ENCODE data around the gene RPS25.
"Not testable (repeated sequence)": the region's sequence is repeated elsewhere in the genome, so short reads cannot be mapped to it uniquely, and the experiment has no call there.

RPS25 gene

GRCh38 chr11:119018074-119018938 is at the start of gene RPS25, which contains the start of gene TRAPPC4:
RPS25 (minus strand) TSS chr11:119018343; CDS start chr11:119018284, 59 bp downstream.
TRAPPC4 (plus strand) TSS chr11:119018766; CDS start chr11:119018796, 30 bp downstream.
- FAIRE-seq (peak; percentile 94), DNase-seq (ENCODE audit: insufficient read length, low spot score) (peak; percentile 88)

GRCh38 chr11:119067371-119068222 is 49.5 kb upstream of the RPS25 start, which contains the start of gene VPS11:
VPS11 (plus strand) TSS chr11:119067818; CDS start chr11:119067824, 6 bp downstream.
- peak; percentile 99 for DNase-seq (ENCODE audit: insufficient read length, low spot score)
- FAIRE-seq = peak; percentile 98

GRCh38 chr11:119065369-119065768 is 47.2 kb upstream of the RPS25 start:
- DNase-seq (ENCODE audit: insufficient read length, low spot score) (no peak), FAIRE-seq (peak; percentile 88)

DNA sequence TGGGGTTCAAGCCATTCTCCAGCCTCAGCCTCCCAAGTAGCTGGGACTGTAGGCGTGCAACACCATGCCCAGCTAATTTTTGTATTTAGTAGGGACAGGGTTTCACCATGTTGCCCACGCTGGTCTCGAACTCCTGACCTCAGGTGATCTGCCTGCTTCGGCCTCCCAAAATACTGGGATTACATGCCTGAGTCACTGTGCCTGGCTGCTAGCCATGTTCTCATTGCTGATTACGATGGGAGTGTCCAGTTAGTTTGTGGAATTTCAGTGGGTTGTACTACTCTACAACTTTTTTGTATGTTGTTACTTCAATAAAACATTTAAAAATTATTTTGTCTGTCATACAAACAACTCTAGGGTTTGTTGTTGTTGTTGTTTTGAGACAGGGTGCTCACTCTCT is 44.6 kb upstream of the RPS25 start:
- DNase-seq (ENCODE audit: insufficient read length, low spot score) = no peak
- FAIRE-seq = no peak

- FAIRE-seq = no peak
These were observed 43.1 kb upstream of the RPS25 start for GRCh38 chr11:119061256-119061655.

GRCh38 chr11:119059128-119059527 is 41.0 kb upstream of the RPS25 start:
- DNase-seq (ENCODE audit: insufficient read length, low spot score); FAIRE-seq: not testable (repeated sequence)

More at GRCh38 chr11:119061256-119061655, 43.1 kb upstream of the RPS25 start:
- DNase-seq (ENCODE audit: insufficient read length, low spot score) = no peak

DNA sequence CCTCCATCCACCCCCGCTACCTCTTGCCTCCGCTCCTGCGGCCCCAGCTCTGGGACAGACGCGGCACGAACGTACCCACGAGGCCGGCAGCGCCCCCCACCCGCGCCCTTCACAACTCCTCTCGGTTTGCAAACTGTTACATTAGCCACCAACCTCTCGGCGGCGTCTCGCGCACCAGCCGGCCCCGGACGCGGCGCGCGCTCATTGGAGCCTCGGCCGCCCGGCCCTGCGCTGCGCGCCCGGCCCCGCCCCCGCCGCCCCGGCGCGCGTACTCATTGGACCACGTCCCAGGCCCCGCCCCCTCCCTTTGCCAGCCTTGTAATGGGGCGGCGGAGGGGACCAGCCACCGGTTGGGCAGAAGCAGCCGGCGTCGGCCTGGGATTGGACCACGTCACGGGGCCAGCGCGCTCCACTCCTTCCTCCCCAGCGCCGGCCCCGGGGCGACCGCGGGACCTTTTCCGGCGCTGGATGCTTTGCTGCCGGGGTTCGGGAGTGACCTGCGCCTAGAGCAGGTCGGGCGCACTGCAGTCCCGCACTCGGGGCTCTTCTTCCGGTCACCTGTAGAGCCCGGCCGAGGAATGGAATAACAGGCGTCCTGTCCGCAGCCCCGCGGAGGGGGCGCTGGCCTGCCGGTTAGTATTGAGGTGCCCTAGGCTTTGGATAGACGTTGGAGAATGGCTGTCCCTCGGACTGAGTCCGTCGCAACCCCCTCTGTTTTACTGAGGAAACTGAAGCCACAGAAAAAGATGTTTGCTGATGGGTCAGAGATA is 39.0 kb upstream of the RPS25 start, which contains the start of gene HYOU1:
Gene HYOU1, minus strand, starts transcription at position 206 of the 770 bp plus-strand sequence. CDS start 1,045 bp downstream, outside the sequence.
- DNase-seq (ENCODE audit: insufficient read length, low spot score) = peak; percentile 99
- FAIRE-seq = peak; percentile 87

- FAIRE-seq = peak; percentile 55
- peak; percentile 37 for DNase-seq (ENCODE audit: insufficient read length, low spot score)
These were observed 38.4 kb upstream of the RPS25 start for GRCh38 chr11:119056421-119056999.

DNA sequence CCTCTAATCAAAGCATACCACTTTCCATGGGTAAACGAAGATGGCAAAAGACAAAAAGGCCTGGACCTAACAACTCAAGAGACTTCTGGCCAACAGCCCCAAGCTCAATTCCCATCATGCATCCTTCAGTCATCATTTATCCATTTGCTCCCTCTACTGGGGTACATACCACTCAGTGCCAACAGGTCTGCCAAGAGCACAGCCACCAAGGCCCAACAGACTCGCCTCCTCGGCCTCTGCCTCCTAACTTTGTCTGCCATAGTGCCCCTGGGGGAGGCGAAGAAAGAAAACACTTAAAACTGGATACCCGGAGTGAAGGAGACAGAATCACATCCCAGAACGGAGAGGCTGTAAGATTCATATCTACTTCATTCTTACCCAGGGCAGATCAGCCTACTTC is 37.8 kb upstream of the RPS25 start:
- DNase-seq (ENCODE audit: insufficient read length, low spot score) = no peak
- FAIRE-seq = no peak

- no peak for DNase-seq (ENCODE audit: insufficient read length, low spot score)
- FAIRE-seq = no peak
These were observed 36.3 kb upstream of the RPS25 start for GRCh38 chr11:119054418-119054817.

DNA sequence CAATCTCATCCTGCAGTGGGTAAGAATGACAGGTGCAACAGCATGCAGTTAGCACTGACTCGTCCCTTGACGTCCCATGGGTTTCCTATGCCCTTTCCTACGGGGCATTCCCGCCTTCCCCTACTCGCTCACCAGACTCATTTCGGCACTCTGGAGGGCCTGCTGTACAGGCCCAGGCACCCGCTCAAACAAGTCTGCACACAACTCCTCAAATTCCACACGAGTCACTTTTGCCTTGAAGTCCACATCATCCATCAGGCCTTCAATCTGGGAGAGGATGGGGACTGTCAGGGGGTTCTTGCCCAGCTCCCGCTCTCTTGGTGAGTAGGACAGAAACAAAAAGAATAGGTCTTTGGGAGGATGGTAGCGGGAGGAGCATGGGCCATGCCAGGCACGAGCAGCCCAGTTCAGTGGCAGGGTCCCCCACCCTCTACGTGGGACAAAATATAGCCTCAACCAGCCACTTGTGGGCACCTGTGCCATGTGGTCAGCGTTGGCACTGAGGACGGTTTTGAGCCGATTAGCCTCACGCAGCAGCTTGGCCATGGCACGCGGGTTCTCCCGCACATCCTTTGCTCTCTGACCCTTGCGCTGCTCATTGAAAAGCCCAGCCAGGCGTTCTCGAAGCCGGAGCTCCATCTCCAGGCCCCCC is 34.1 kb upstream of the RPS25 start:
- FAIRE-seq = no peak
- DNase-seq (ENCODE audit: insufficient read length, low spot score) = no peak

- DNase-seq (ENCODE audit: insufficient read length, low spot score) (no peak), FAIRE-seq (peak; percentile 64)
These were observed 33.5 kb upstream of the RPS25 start for GRCh38 chr11:119051440-119052162.

GRCh38 chr11:119049081-119049480 is 30.9 kb upstream of the RPS25 start:
- FAIRE-seq = no peak
- DNase-seq (ENCODE audit: insufficient read length, low spot score) = no peak

DNA sequence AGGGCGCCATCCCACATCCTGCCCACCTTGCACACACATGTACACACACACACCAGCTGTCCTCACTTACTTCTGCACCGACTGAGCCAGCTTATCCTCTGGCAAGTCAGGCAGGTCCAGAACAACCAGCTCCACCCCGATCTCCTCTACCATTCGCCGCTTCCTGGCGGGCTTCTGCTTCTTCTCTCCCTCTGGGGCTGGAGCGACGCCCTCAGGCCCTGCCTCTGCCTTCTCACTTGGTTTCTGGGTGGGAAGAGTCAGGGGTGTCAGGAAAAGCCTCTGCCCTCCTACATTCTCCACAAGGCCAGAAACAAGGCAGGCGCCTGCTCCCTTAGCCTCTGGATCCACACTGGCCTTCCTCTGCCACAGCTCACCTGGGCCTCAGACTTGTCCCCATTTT is 30.5 kb upstream of the RPS25 start:
- no peak for FAIRE-seq

GRCh38 chr11:119047205-119047604 is 29.1 kb upstream of the RPS25 start:
- DNase-seq (ENCODE audit: insufficient read length, low spot score) (no peak), FAIRE-seq (no peak)

More for the DNA sequence above, 30.5 kb upstream of the RPS25 start:
- DNase-seq (ENCODE audit: insufficient read length, low spot score) = no peak

GRCh38 chr11:119046489-119046888 is 28.3 kb upstream of the RPS25 start:
- FAIRE-seq (no peak), DNase-seq (ENCODE audit: insufficient read length, low spot score) (no peak)

- FAIRE-seq (no peak), DNase-seq (ENCODE audit: insufficient read length, low spot score) (no peak)
These were observed 26.6 kb upstream of the RPS25 start for GRCh38 chr11:119044708-119045107.

DNA sequence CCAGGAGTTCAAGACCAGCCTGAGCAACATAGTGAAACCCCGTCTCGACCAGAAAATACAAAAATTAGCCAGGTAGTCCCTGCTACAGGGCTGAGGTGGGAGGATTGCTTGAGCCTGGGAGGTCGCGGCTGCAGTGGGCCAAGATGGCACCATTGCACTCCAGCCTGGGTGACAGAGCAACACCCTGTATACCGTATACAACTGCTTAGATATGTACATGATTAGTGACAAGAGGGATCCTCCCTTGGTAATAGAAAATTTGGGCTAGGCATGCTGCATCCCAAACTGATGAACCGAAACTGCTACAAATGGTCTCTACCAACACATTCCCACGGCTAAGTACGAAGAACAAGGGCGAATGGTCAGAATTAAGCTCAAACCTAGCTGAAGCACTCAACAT is 24.8 kb upstream of the RPS25 start:
- no peak for DNase-seq (ENCODE audit: insufficient read length, low spot score)
- no peak for FAIRE-seq
